Muscle of back (tissue), 11 donors: ENCODE data around the gene ARHGAP26. TPM values are rescaled to one million over a fixed set of nuclear protein-coding genes. Genes with fewer than 3 reads are reported as not detected.
"Not testable (repeated sequence)": the region's sequence is repeated elsewhere in the genome, so short reads cannot be mapped to it uniquely, and the experiment has no call there.

Experiments
- DNase-seq, 3 donors: peaks; one replicate each; pipeline versions ENCODE4 v3.0.0 to v3.0.0-alpha.2; 2013
- polyA plus RNA-seq, 10 donors: library from polyadenylated mRNA; unstranded; fragments of 120-200 nt; gene quantifications; one replicate each; pipeline ENCODE4 v1.2.1, GENCODE V29; 2013; ENCODE audit not compliant: insufficient read length in 10 of 10

Gene ARHGAP26
- polyA plus RNA-seq, 10 donors: 10.7 to 23.3 (median 16.0) TPM

DNA sequence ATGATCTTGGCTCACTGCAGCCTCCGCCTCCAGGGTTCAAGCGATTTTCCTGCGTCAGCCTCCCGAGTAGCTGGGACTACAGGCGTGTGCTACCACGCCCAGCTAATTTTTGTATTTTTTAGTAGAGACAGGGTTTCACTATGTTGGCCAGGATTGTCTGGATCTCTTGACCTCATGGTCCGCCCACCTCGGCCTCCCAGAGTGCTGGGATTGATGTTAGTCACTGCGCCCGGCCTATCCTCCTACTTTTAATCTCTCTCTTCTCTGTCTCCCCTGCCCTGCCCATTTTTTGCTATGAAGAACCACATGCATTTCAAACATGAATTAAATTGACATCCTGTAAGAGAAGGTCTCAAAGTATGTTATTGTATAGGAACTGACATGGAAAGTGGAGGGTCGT, 158.8 kb downstream of the ARHGAP26 start:
- not testable (repeated sequence) for DNase-seq

DNA sequence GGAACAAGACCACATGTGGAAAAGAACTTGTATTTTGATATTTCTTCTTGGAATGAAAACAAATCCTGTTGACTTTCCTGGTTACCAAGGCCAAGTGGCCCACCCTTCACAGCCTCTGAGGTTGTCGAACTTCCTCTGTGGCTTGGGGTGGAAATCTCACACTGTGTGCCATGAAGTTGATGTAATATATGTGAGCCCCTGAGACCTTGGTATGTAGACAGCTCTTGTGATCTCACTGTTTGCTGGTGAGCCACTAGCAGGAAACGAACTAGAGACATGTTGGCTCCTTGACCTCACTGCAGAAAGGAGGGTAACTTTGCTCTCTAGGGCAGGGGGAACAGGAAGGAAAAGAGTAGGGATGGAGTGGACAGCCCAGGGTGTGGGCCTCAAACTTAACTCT, 159.4 kb downstream of the ARHGAP26 start:
- peak in 1 of 3 donors; percentile 53 for DNase-seq

DNA sequence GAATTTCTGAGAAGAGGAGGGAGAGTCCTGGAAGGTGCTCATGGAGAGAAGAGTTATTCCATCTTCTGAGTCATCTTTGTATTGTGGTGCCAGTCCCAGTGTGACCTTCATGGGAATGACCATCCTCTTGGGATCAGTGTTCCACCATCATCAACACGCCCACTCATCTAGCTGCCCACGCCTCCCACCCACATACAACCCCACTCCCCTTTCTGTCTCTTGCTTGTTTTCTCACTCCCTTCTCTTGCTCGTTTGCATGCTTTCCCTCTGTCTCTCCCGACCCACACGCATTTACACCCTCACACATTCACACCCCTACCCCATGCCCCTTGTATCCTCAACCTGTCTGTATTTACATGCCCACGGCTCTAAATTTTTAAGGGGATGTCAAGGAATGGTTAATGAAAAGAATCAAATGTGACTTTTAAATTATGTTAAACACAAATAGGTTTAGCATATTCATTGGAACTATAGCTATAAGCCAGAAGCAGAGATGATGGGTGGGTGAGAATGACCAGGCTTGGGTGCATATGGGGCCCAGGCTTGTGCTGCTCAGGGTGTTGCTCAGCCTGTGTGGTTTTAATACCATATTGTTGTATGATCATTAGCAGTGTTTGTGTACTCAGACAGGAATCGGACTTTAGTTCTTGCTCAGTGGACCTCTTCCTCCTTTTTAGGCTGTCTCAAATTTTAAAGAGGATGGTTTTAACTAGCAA, 160.4 kb downstream of the ARHGAP26 start:
- DNase-seq: no peak

DNA sequence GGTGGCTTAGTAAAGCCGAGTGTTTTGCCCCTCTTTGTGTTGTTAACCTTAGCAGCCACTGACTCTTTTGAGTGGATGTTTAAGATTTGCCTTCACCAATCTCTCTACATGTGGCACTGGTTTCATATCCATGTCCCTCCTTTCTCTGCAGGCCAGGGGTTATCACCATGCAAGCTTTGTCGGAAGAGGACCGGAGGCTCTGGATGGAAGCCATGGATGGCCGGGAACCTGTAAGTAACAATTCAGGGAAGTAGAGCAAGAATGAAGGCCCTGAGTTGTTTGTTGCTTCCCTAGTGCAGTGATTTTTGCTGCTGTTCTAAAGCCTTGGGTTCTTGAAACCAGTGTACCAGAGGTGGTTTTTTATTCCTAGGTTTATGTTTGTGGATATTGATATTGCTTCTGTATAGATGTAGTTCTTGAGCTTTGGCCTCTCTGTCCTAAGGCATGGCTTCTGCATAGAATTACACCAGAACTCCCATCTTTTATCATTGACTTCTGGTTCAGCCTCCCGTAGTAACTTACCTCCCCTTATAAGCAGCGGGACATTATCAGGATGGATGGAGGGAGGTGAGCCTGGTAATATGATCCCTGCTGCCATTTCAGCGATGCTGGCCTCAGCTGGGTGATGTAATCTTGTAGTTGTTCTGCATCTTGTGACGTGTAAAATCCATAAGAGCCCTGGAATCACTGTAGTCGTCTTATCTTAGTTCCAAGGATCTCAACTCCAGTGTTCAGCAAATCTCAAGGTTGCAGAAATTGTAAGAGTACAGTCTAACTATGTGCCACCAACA, 161.9 kb downstream of the ARHGAP26 start:
- DNase-seq: no peak

DNA sequence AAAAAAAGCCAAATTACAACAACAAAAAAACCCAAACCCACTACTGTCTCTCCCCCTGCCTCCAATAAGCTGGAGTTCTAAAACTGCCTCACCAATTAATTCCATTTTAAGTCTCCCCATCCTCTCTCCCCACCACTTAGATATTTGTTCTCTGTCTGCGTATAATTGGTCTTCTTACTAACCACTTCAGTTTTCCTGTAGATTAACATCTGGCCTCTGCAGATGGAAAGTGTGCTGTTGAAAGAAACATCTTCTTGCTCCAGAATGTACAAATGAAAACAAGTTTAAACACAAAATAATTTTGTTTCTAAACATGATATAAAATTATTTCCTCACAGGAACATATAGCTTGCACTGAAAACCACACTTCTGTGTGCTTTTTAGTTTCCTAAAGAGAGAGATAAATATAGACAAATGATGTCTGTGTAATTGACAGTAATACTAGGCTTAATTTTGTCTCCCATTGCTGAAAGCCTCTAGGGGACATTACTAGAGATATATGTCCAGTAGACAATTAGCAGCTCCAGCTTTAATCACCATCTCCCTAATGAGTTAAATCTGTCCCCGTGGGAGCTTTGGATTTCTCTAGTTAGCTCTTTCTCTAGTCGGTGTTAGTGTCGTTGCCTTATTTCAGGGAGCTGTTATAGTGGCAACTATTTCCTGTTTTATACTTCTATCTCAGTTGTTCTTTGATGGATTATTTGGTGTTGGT, 164.0 kb downstream of the ARHGAP26 start:
- DNase-seq: no peak

DNA sequence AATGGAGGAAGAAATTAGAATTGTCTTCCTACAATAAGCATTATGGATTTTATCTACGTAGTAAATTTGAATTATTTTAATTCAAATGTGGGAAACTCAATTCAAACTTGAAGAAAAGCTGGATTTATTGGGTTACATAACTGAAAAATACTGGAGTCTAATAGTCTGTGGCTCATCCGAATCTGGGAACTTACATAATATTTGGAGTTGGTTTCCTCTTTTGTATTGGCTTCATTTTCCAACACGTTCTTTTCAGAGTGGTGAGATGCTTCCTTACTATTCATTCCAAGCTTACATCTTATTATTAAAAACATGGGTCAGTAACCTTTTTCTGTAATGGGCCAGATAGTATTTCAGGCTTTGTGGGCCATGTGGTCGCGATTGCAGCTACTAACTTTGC, 164.8 kb downstream of the ARHGAP26 start:
- no peak for DNase-seq

DNA sequence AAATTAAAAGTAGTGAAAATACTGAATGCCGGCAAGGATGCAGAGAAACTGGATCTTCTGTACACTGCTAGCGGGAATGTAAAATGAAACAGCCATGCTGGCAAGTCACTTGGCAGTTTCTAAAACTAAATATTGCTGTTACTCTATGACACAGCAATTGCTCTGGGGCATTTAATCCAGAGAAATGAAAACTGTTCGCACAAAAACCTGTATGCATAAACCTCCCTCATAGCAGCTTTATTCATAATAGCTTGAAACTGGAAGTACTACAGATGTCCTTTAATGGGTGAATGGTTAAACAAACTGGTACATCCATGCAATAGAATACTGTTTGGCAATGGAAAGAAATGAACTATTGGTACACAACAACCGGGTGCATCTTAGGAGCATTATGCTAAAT, 167.2 kb downstream of the ARHGAP26 start:
- DNase-seq: no peak

DNA sequence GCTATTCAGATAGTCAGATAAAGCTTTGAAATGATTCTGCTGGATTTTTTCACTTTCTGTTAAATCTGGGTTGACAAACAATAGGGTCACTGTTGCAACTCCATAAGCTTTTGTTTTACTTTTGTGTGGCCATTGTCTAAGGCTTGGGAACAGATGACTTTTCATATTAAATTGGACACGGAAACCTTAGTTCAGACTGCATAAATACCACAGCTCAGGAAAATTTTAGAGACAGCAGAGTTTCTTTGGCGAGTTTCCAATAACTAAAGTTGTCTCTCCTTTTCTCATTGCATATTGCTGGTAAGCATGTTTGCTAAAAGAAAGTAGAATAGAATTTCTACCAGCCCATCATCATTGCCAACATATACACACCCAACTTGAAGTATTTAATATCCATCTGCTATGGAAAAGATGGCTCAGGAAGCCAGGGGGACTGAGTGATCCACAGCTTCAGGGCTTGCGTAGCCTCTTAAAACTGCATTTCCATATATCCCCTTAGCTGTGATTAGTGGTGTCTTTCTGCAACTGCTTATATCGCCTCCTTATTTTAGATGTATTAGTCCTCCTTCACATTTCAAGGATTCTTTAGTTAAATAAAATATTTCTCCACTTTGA, 168.2 kb downstream of the ARHGAP26 start:
- DNase-seq: peak in 1 of 3 donors; percentile 55

DNA sequence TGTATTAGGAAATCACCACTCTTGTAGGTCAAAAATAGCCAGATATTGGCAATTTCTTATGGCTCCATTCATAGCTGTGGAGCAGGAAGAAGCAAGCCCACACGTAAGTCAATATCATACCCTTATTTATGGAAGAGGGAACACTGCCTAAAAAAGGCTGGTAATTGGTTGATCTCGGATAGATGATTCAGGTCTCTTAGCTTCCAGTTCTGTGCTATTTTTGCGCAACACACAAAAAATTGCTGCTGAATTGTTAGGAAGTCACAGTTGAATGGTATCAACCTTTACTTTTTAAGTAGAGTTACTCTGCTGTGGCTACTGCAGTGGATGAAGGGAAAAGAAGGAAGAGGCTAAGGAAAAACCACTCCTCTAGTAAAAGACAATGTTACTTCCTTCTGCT, 168.8 kb downstream of the ARHGAP26 start:
- DNase-seq: no peak

DNA sequence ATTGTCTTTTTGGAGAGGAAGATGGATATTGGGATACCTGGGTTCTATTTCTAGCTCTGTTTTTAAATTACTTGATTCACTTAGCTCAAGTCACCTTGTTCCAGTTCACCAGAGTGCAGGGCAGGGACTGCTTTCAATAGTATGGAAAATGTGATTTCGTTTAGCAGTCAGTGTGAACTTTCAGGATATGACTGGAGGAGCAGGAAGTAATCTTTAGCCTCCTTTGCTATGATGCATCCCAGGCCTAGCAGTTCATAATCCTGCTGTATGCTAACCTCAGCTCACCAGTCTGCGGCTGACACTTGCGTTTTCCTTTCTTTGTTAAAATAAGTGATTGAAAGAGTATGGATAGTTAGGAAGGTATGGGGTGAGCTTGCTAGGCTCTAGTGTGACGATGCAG, 169.7 kb downstream of the ARHGAP26 start:
- peak in 1 of 3 donors; percentile 29 for DNase-seq

DNA sequence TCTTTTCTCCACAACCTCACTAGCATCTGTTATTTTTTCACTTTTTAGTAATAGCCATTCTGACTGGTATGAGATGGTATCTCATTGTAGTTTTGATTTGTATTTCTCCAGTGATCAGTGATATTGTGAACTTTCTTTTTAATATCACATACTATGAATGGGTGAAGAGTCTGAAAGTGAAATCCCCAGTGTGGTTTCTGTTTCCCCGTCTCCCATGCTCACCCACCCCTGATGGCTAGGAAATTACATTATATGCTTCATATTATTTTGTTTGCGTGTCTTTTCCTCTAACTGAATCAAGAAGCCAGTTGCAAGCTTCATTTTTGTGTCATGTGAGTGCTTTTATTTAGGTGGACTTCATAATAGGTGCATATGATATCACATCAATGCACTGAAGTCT, 171.1 kb downstream of the ARHGAP26 start:
- no peak for DNase-seq

DNA sequence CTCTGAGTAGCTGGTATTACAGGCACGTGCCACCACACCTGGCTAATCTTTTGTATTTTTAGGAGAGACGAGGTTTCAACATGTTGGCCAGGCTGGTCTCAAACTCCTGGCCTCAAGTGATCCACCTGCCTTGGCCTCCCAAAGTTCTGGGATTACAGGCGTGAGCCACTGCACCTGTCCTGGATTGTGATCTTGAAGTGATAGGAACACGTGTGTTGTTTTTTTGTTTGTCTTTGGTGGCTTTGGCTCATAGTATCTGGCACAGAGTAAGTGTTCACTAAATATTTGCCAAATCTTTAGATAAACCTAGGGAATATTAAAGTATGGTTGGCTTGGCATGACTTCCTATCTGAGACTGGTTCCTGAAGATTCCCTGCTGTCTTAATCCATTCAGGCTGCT, 172.7 kb downstream of the ARHGAP26 start:
- no peak for DNase-seq

DNA sequence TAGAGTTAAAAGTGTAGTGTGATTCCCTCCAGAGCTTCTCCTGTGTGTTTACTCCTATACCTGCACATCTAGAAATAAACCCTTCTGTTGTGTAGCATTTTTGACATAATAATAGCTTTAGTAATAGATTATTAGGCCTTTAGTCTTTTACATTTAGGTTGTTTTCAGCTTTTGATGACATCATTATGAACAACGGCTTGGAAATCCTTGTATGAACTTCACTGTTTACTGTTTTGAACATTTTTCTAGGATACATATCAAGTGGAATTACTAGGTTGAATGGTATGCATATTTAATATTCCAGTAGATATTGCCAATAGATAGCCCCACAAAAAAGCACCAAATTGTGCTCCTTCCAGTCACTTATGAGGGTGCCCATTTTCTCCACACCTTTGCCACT, 174.0 kb downstream of the ARHGAP26 start:
- no peak for DNase-seq

DNA sequence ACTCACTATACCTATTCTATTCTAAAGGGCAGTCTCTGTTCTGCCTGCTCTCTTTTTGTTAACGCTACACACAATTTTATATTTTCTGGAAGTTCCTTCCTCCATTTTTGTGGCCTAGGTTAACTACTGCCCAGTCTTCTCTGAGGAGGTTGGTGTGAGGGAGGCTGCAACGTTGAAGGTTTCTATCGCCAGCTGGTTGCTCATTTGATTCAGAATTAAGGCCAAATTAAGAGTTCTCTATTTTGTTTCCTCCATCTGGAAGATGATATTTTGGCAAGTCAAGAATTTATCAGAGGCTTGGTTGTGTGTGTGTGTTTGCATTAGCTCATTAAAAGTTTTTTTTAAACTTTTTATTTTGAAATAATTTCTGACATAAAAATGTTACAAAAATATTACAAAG, 175.1 kb downstream of the ARHGAP26 start:
- no peak for DNase-seq

DNA sequence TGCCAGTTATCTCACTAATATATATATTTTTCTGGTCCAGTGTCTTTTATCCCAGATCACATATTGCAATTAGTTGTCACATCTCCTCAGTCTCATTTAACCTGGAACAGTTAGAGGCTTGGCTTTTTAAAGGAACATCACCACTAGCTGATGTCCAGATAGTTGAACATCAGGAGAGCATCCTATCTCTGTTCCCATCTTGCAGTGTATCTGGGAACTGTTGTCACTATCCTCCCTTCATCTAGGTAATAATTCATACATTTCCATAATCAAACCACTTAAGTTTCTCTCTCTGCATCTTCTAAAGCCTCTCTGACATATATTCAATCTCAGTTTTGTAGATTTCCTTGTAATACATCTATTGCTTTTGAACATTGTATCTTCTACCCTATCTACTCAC, 175.7 kb downstream of the ARHGAP26 start:
- DNase-seq: no peak

DNA sequence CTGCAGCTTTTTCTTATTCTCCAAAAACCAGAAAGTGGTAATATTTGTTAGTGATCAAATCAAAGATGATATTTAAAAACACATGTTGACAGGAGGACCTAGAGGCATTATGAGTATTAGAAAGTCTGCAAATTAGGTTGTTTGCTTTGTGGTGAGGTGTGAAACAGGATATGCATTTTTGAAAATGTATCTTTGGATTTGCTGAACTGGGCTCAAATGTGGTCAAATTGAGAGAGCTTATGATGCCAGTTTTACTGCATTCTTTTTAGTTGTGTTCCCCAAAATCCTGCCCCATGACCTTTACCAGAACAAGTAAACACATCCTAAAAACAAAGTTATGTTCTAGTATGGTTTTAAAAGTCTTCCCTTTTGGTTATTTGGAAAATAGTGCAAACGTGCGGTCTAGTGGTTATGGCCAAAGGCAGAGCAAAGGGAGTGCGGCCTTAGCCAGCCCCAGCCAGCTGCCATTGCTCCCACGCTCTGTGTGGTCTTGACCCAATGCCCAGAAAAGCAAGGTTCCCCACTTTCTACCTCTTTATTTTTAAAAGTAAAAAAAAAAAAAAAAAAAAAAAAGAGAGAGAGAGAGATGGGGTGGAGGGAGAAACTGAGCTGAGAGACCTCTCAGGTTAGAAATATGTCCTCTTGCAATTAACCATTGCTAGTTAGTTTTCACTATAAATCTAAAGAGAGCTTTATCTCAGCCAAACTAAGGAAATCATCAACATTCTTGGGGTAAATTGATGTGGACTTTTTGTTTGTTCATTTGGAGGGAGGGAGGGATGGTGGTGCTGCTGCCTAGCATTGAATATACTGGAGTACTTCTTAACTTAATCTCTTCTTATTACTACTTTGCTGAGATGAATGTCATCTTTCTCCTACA, 176.6 kb downstream of the ARHGAP26 start:
- DNase-seq: no peak

DNA sequence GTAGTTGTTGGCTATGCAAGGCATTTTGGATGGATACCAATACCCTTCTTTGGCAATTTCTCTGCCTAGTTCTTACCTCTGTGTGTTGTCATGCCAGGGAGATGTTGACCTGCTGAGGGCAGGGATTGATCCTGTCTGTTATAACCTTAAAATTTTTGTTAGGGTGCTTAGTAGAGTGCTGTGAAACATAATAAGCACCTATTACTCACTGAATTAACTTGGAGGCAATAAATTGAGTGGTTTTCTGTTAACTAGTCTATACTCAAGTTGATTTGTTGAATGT, 177.2 kb downstream of the ARHGAP26 start:
- DNase-seq: no peak

DNA sequence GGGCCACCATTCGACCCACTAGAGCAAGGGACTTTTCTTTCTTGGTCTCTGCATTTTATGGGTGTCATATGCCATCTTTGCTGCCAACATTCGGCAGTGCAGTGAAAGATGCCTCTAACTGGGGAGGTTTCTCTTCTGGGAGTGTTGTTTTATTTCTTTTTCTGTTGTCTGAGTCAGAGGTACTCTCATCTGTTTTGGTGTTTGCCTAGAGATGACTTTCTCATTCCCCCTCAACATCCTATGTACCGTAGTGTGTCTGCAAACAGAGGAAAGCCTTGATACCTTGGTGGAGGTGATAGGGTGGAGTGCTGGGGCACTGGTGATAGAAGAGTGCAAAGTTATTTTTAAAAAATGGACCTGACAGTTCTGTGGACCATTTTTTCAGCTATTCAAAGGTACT, 182.1 kb downstream of the ARHGAP26 start:
- DNase-seq: no peak

DNA sequence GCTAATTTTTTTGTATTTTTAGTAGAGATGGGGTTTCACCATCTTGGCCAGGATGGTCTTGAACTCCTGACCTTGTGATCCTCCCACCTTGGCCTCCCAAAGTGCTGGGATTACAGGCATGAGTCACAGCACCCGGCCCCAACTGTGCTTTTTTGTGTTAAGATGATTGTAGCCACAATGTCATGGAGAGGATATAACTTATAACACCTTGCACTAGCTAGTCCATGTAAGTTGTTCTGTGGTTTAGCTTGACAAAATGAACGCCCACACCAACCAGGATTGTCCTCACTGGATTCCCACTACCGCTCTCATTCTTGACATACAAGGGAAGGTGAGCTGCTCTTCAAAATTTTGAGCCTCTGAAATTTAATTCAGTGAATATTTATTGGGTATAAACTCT, 182.7 kb downstream of the ARHGAP26 start:
- not testable (repeated sequence) for DNase-seq

DNA sequence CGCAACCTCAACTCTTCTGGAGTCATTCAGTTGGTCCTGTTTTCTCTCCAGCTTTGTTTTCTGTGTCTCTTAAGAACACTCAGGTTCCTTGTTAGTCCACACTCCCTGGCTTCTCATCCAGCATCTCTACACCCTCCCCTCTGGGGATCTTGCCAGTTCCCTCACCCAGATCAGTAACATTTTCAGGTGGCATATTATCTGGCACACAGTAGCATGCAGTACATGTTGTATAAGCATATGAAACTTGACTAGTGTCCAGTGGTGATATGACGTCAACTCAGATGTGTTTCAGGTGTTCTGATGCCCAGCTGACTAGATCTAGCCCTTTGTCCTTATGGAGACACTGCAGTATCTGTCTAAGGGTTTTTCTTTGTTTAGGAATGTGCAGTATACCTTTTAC, 184.3 kb downstream of the ARHGAP26 start:
- DNase-seq: no peak

DNA sequence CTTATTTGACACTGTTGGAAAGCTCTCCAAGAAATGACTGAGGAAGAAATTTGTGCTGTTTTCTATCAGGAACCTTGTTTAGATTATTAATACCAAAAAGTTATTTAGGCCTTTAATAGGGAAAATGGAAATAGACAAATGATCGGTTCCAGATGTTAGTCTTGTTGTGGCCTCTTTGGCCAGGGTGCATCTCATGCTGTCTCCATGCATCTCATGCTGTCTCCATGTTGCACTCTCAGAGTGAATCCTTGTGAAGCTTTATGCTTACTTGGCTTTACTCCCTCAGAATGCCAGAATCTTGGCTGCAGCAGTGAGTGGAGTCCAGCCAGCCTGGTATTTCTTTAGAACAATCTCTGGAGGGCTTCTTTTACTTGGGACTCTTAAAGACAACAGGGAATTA, 185.5 kb downstream of the ARHGAP26 start:
- DNase-seq: peak in 1 of 3 donors; percentile 23

DNA sequence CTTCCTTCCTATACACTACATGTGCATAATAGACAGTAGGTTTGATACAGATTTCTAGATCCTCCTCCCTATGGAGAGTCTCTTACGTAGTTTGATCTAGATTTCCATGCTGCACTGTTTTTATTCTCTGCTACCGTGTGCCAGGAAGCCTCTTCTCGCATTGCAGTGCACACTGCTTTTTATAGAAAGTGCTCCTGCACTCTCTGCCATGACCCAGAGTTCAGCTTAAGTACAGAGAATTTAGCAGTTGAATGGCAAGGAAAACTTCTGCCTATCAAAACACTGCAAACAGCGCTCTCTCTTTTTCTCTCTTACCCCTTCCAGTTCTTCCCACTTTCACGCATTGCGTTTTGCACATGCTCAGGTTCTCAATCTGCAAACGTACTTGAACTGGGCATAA, 187.4 kb downstream of the ARHGAP26 start:
- DNase-seq: no peak
